ENCODE results near the gene POLRMT. TPM values are rescaled to one million over a fixed set of nuclear protein-coding genes. Genes with fewer than 3 reads are reported as not detected.

The POLRMT gene
- total RNA-seq, 4 donors from 2014 or later = 17.3 to 33.8 (median 30.1) TPM

GRCh38 chr19:591099-591958, 42.0 kb downstream of the POLRMT start:
- ATAC-seq (ENCODE audit: low FRiP score) (no peak), DNase-seq (ENCODE audit: low spot score) (no peak)
- no peak for TF ChIP-seq CTCF (IDR thresholded peaks at IDR 0.05)

GRCh38 chr19:590750-591098, 42.6 kb downstream of the POLRMT start:
- DNase-seq (ENCODE audit: low spot score) (no peak), ATAC-seq (ENCODE audit: low FRiP score) (no peak)
- TF ChIP-seq CTCF (IDR thresholded peaks at IDR 0.05) = no peak

GRCh38 chr19:590396-590745, 43.0 kb downstream of the POLRMT start:
- no peak for DNase-seq (ENCODE audit: low spot score)
- no peak for TF ChIP-seq CTCF (IDR thresholded peaks at IDR 0.05)
- ATAC-seq (ENCODE audit: low FRiP score) = no peak

- no peak for TF ChIP-seq CTCF (IDR thresholded peaks at IDR 0.05)
- ATAC-seq (ENCODE audit: low FRiP score) = no peak
- no peak for DNase-seq (ENCODE audit: low spot score)
Observed at GRCh38 chr19:589693-590395, 43.5 kb downstream of the POLRMT start, which contains the start of gene HCN2. TSS of gene HCN2 (plus strand) at chr19:589881. CDS start at chr19:589946, 65 bp downstream.

DNA sequence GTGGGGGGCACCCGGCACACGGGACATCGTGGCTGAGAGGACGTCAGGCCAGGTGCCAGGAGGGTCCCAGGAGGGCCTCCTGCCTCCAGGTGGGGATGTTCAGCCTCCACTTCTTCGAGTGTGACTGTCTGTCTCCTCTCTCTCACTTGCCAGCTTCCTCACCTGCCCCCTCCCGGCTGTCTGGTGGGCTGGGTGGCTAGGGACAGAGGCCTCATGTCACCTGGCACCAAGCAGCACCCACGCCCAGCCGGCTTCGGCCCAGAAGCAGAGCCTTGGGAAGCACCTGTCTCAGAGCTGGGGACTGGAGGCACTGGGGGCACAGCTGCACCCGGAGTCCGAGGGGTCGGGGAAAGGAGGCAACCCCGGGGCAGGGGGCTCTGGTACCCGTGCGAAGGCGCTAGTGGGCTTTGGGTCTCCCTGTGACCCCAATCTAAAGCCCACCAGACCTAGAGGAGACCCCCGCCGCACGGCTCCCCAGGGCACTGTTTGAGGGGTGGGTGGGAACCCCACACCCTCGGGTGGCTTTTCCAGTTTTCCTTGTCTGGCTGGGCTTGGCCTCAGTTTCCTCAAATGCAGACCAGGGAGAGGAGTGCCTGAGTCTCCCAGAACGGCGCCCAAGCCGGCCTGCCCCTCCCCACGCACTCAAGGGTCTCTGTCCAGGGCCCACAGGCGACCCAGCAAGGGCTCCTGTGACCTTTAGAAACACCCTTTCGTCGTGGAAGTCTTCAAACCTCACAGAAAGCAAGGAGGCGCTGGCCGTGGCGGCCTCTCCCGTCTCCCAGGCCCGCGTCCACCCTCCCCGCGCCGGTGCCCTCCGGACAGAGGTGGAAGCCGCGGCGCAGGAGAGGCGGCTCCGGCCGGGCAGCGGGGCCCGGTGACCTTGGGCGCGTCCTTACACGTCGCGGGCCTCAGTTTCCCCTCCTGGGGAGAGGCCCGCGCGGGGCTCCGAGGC, 44.3 kb downstream of the POLRMT start:
- ATAC-seq (ENCODE audit: low FRiP score) = no peak
- TF ChIP-seq CTCF (IDR thresholded peaks at IDR 0.05) = no peak
- no peak for DNase-seq (ENCODE audit: low spot score)

DNA sequence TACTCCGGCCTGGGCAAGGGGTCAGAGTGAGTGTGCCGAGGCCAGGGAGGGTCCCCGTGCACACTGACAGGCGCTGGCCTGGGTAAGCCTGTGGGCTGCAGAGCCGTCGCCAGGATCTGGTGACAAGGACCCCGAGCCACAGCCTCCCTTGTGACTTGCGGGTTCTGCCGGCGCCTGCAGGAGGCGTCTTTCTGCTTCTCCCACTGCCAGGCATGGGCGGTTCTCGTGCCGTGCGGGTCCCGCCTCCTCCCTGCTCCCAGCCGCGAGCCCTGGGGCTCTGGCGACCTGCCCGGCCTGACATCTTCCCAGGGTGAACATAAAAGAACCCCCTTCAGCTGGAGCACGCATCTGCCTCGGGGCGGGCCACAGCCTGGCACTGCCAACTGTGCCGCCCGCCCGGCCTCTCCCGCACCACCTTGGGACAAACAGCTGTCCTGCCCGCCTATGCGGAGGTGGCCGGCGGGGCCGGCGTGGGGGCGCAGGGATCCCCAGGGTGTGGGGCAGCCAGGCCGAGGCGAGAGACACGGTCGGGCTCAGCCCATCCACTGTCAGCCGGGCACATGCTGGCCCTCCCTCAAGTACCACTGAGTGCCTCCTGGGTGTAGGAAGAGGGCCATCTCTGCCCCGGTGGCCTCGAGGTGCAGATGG, 45.1 kb downstream of the POLRMT start:
- no peak for ATAC-seq (ENCODE audit: low FRiP score)
- TF ChIP-seq CTCF (IDR thresholded peaks at IDR 0.05) = no peak
- no peak for DNase-seq (ENCODE audit: low spot score)

Measured in omental fat pad (tissue), 4 donors.